ENCODE data around the gene MAK. TPM values are rescaled to one million over a fixed set of nuclear protein-coding genes. Genes with fewer than 3 reads are reported as not detected.

The MAK gene
- total and polyA plus RNA-seq, 2 of the 13 experiments (the other 11 are each of a cell fraction or from before 2014, with no cell fraction given) = 0.04 TPM; not detected in 1

DNA sequence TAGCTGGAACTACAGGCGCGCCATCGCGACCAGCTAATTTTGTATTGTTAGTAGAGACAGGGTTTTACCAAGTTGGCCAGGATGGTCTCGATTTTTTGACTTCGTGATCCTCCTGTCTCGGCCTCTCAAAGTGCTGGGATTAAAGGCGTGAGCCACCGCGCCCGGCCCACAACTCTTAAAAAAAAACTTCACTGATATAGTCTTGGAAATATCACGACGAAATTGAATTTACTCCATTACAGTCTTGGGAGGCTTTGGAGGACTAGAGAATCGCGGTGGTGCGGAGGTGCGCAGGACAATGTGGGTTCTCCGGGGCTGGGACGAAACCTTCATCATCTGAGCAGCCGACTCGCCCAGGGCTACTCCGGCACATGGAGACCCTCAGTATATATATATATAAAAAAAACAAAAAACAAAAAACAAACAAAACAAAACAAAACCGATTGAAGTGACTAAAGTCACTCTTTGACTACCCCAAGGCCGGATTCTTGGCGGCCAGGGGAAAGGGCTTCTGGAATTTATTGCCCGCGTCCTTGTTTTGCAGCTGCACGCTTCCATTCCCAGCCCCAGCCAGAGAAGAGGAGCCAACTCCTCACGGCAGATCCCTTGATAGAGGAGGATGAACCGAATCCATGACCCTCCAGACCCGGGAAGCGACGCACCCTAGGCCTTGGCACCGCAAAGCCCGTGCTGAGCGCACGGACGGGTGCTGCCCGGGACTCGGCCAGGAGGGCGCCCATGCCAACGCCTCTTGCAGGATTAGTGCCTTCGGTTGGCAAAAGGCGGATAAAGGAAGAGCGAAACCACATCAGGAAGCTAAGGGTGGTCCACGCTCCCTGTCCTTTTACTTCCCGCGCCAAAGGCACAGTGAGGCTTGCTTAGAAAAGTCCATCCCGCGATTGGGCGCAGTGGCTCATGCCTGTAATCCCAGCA is 45.2 kb upstream of the MAK start:
- TF ChIP-seq RBM22 (optimal IDR thresholded peaks at IDR 0.05; ENCODE audit: low read length) (no peak), HNF4G (IDR thresholded peaks at IDR 0.05; ENCODE audit: borderline replicate concordance, low read depth, low read length) (no peak), HNF4G (CRISPR knock-in tag; IDR thresholded peaks at IDR 0.05; ENCODE audit: borderline replicate concordance, low read depth) (no peak), FOXC1 (CRISPR knock-in tag; IDR thresholded peaks at IDR 0.05; ENCODE audit: borderline replicate concordance) (no peak), GZF1 (CRISPR knock-in tag; IDR thresholded peaks at IDR 0.05) (no peak), ZHX1 (CRISPR knock-in tag; IDR thresholded peaks at IDR 0.05; ENCODE audit: low read depth) (no peak), MLXIP (CRISPR knock-in tag; IDR thresholded peaks at IDR 0.05; ENCODE audit: borderline replicate concordance) (no peak), FOXA3 (CRISPR knock-in tag; IDR thresholded peaks at IDR 0.05) (no peak), ZNF136 (CRISPR knock-in tag; IDR thresholded peaks at IDR 0.05; ENCODE audit: low read depth) (no peak)
- TF ChIP-seq, protein P1, sequence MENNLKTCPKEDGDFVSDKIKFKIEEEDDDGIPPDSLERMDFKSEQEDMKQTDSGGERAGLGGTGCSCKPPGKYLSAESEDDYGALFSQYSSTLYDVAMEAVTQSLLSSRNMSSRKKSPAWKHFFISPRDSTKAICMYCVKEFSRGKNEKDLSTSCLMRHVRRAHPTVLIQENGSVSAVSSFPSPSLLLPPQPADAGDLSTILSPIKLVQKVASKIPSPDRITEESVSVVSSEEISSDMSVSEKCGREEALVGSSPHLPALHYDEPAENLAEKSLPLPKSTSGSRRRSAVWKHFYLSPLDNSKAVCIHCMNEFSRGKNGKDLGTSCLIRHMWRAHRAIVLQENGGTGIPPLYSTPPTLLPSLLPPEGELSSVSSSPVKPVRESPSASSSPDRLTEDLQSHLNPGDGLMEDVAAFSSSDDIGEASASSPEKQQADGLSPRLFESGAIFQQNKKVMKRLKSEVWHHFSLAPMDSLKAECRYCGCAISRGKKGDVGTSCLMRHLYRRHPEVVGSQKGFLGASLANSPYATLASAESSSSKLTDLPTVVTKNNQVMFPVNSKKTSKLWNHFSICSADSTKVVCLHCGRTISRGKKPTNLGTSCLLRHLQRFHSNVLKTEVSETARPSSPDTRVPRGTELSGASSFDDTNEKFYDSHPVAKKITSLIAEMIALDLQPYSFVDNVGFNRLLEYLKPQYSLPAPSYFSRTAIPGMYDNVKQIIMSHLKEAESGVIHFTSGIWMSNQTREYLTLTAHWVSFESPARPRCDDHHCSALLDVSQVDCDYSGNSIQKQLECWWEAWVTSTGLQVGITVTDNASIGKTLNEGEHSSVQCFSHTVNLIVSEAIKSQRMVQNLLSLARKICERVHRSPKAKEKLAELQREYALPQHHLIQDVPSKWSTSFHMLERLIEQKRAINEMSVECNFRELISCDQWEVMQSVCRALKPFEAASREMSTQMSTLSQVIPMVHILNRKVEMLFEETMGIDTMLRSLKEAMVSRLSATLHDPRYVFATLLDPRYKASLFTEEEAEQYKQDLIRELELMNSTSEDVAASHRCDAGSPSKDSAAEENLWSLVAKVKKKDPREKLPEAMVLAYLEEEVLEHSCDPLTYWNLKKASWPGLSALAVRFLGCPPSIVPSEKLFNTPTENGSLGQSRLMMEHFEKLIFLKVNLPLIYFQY (CRISPR knock-in tag; IDR thresholded peaks at IDR 0.05; ENCODE audit: borderline replicate concordance) = no peak
- FAIRE-seq (no peak), DNase-seq (ENCODE audit: low spot score) (no peak), ATAC-seq (no peak)
- 0 out of 2 replicates have a peak, but pooled peaks cover 5% of the 10 kb centered on the region for H3K4me1 ChIP-seq (ENCODE audit: insufficient read depth, low read length)
- 66% methylated on average over 50 of the region's 51 CpGs for WGBS (ENCODE audit: low lambda C conversion rate)
- H2AFZ ChIP-seq (ENCODE audit: low read length) = no peak overlapping the region
- no TSS peak for BruUV-seq (replicated peaks)
- no peak overlapping the region for H3K27ac ChIP-seq (ENCODE audit: extremely low read length, insufficient read depth, low read length)
- H3K4me2 ChIP-seq (ENCODE audit: low read depth, low read length) = no peak overlapping the region
- ChIA-PET CTCF (ENCODE audit: low intra/inter-chr PET ratio, low total read pairs) (no interaction called here), POLR2A (no interaction called here)
- no peaks in the 10 kb centered on the region for H3K36me3 ChIP-seq (replicated peaks in 1 of 2; ENCODE audit: control insufficient read depth in 1 of 2, insufficient read depth in 2 of 2, low read length in 2 of 2)
- no peaks in the 10 kb centered on the region for H3K9me3 ChIP-seq (ENCODE audit: low read length)
- in situ Hi-C loops (cut with HindIII; ENCODE audit: extremely low pct_ligation_motif_present, low pct_unique_long_range_greater_than_20kb) (no loop called here), intact Hi-C loops (cut with micrococcal nuclease; ENCODE audit: unreplicated experiment) (no loop called here)
- peaks cover 4 to 46% of the 10 kb centered on the region in 2 experiments; a peak in 4 of 5 replicates for H3K27me3 ChIP-seq (ENCODE audit: control insufficient read depth in 1 of 2, insufficient read depth in 2 of 2, low read length in 2 of 2)
- no peaks in the 10 kb centered on the region for H4K20me1 ChIP-seq (ENCODE audit: insufficient read depth, low read length)
- H3K9ac ChIP-seq (ENCODE audit: insufficient read depth, low read depth, low read length) = no peak overlapping the region
- no peaks in the 10 kb centered on the region for H3K79me2 ChIP-seq (ENCODE audit: insufficient read depth, low read length)
- no peak overlapping the region for H3K4me3 ChIP-seq (replicated peaks in 1 of 3; ENCODE audit: insufficient read depth in 1 of 3, low read depth in 2 of 3, low read length in 3 of 3)
